WTC11 (cell line): ENCODE results near the gene SSBP2. TPM values are rescaled to one million over a fixed set of nuclear protein-coding genes. Genes with fewer than 3 reads are reported as not detected.

Experiments
- ATAC-seq: fragments of 200-7000 bp; cut with Tn5 transposase; 2 replicates; pipeline ENCODE4 v1.10.0; 2021; ENCODE audit warnings: mild to moderate bottlenecking, moderate library complexity
- CTCF ChIA-PET: fragments of 300-600 bp; sonication (Branson Sonifier 250); formaldehyde crosslinking; loops from one replicate; lab custom pipeline; 2021; ENCODE audit warnings: antibody characterized with exemption; lab: Charles Lee
- POLR2A ChIA-PET: fragments of 350-600 bp; sonication (Branson Sonifier 250); formaldehyde crosslinking; loops from one replicate; lab custom pipeline; 2021; ENCODE audit warnings: antibody characterized with exemption; lab: Charles Lee
- DNase-seq: peaks from one replicate; pipeline ENCODE4 v3.0.0; 2021; ENCODE audit warnings: low spot score
- H3K27ac Mint-ChIP-seq: 2 replicates; pipeline ENCODE4 v1.8.0; 2021; ENCODE audit warnings: mixed read lengths
- H3K27me3 Mint-ChIP-seq: 2 replicates; pipeline ENCODE4 v1.8.0; 2021; ENCODE audit warnings: low read depth, mild to moderate bottlenecking, moderate library complexity, mixed read lengths
- H3K36me3 Mint-ChIP-seq: 2 replicates; pipeline ENCODE4 v1.8.0; 2021; ENCODE audit warnings: mixed read lengths
- H3K4me1 Mint-ChIP-seq: 2 replicates; pipeline ENCODE4 v1.8.0; 2022; ENCODE audit warnings: mixed read lengths
- H3K4me3 Mint-ChIP-seq: 2 replicates; pipeline ENCODE4 v1.8.0; 2021; ENCODE audit warnings: mild to moderate bottlenecking, moderate library complexity, mixed read lengths
- H3K9me3 Mint-ChIP-seq: 2 replicates; pipeline ENCODE4 v1.8.0; 2021; ENCODE audit warnings: mixed read lengths
- AR ChIP-seq: fragments of 250-450 bp; sonication (Bioruptor Pico); IDR thresholded peaks from 2 replicates; pipeline ENCODE4 v1.9.0; 2021; ENCODE audit warnings: mild to moderate bottlenecking
- ATF1 ChIP-seq: sonication (generic); formaldehyde crosslinking; IDR thresholded peaks from 2 replicates; pipeline ENCODE4 v1.8.1; 2023; ENCODE audit warnings: mild to moderate bottlenecking, moderate library complexity, missing genetic modification reagents
- ATF2 ChIP-seq: sonication (generic); formaldehyde crosslinking; IDR thresholded peaks from 2 replicates; pipeline ENCODE4 v1.8.1; 2022; ENCODE audit warnings: low read depth, missing genetic modification reagents, borderline replicate concordance
- CBFB ChIP-seq: sonication (generic); formaldehyde crosslinking; IDR thresholded peaks from 2 replicates; pipeline ENCODE4 v1.8.1; 2022; ENCODE audit warnings: mild to moderate bottlenecking, low read depth, missing genetic modification reagents
- ELF4 ChIP-seq: sonication (generic); formaldehyde crosslinking; IDR thresholded peaks from 2 replicates; pipeline ENCODE4 v1.8.1; 2022; ENCODE audit warnings: low read depth, mild to moderate bottlenecking, moderate library complexity, missing genetic modification reagents
- ETV6 ChIP-seq: sonication (generic); formaldehyde crosslinking; IDR thresholded peaks from 2 replicates; pipeline ENCODE4 v1.8.1; 2022; ENCODE audit warnings: mild to moderate bottlenecking, missing genetic modification reagents
- FOXJ3 ChIP-seq: sonication (generic); formaldehyde crosslinking; IDR thresholded peaks from 2 replicates; pipeline ENCODE4 v1.9.0; 2021; ENCODE audit warnings: missing genetic modification reagents, mild to moderate bottlenecking, borderline replicate concordance
- FOXP1 ChIP-seq: sonication (generic); formaldehyde crosslinking; IDR thresholded peaks from 2 replicates; pipeline ENCODE4 v1.8.0; 2022; ENCODE audit warnings: missing genetic modification reagents, mild to moderate bottlenecking, moderate library complexity, borderline replicate concordance
- GABPB1 ChIP-seq: sonication (generic); formaldehyde crosslinking; IDR thresholded peaks from 2 replicates; pipeline ENCODE4 v1.8.1; 2023; ENCODE audit warnings: mild to moderate bottlenecking, missing genetic modification reagents
- GTF2I ChIP-seq: fragments of 250-450 bp; sonication (Bioruptor Pico); conservative IDR thresholded peaks from 2 replicates; pipeline ENCODE4 v1.4.0; 2021; ENCODE audit warnings: mild to moderate bottlenecking
- MYBL2 ChIP-seq: sonication (generic); formaldehyde crosslinking; IDR thresholded peaks from 2 replicates; pipeline ENCODE4 v1.8.1; 2023; ENCODE audit warnings: mild to moderate bottlenecking, moderate library complexity, missing genetic modification reagents
- NFYB ChIP-seq: sonication (generic); formaldehyde crosslinking; conservative IDR thresholded peaks from 2 replicates; pipeline ENCODE4 v1.8.0; 2022; ENCODE audit warnings: low read depth, missing genetic modification reagents
- NR1H2 ChIP-seq: sonication (generic); formaldehyde crosslinking; IDR thresholded peaks from 2 replicates; pipeline ENCODE4 v1.9.0; 2021; ENCODE audit warnings: mild to moderate bottlenecking, moderate library complexity, missing genetic modification reagents
- PRRX2 ChIP-seq: fragments of 250-450 bp; sonication (Bioruptor Pico); IDR thresholded peaks from 2 replicates; pipeline ENCODE4 v1.8.0; 2021; ENCODE audit warnings: mild to moderate bottlenecking
- RORB ChIP-seq: fragments of 250-450 bp; sonication (Bioruptor Pico); IDR thresholded peaks from 2 replicates; pipeline ENCODE4 v1.9.0; 2021; ENCODE audit warnings: mild to moderate bottlenecking
- ZNF263 ChIP-seq: sonication (generic); formaldehyde crosslinking; IDR thresholded peaks from 2 replicates; pipeline ENCODE4 v1.8.1; 2022; ENCODE audit warnings: low read depth, mild to moderate bottlenecking, moderate library complexity, missing genetic modification reagents
- ZNF416 ChIP-seq: fragments of 250-450 bp; sonication (Bioruptor Pico); IDR thresholded peaks from 2 replicates; pipeline ENCODE4 v1.9.0; 2021; ENCODE audit warnings: mild to moderate bottlenecking, inconsistent platforms
- ZNF512 ChIP-seq: sonication (generic); formaldehyde crosslinking; IDR thresholded peaks from 2 replicates; pipeline ENCODE4 v1.8.1; 2022; ENCODE audit warnings: missing genetic modification reagents, borderline replicate concordance
- ZSCAN18 ChIP-seq: fragments of 250-450 bp; sonication (Bioruptor Pico); IDR thresholded peaks from 2 replicates; pipeline ENCODE4 v2.1.2; 2022; ENCODE audit warnings: mild to moderate bottlenecking, moderate library complexity
- total RNA-seq: library from RNA; stranded (reverse); gene quantifications from 3 replicates; pipeline ENCODE4 v1.2.3, GENCODE V29; 2021
- TF ChIP-seq, protein P1 (sequence below): sonication (generic); formaldehyde crosslinking; IDR thresholded peaks from 2 replicates; pipeline ENCODE4 v1.8.1; 2023; ENCODE audit warnings: mild to moderate bottlenecking, missing genetic modification reagents
- TF ChIP-seq, protein P2 (sequence below): sonication (generic); formaldehyde crosslinking; IDR thresholded peaks from 2 replicates; pipeline ENCODE4 v1.8.1; 2023; ENCODE audit warnings: mild to moderate bottlenecking, missing genetic modification reagents, moderate library complexity
- TF ChIP-seq, protein P3 (sequence below): sonication (generic); formaldehyde crosslinking; IDR thresholded peaks from 2 replicates; pipeline ENCODE4 v1.8.1; 2023; ENCODE audit warnings: mild to moderate bottlenecking, missing genetic modification reagents, borderline replicate concordance

SSBP2 gene
- total RNA-seq, 1 experiment from 2014 or later, result 24.9 TPM

GRCh38 chr5:81525690-81526089 is 225.2 kb downstream of the SSBP2 start:
- Mint-ChIP-seq H3K9me3 (no peaks in the 10 kb centered on the region), H3K27me3 (no peaks in the 10 kb centered on the region), H3K4me1 (peaks cover 4% of the 10 kb centered on the region), H3K4me3 (no peak overlapping the region), H3K27ac (no peak overlapping the region), H3K36me3 (no peaks in the 10 kb centered on the region)
- TF ChIP-seq, protein P1, sequence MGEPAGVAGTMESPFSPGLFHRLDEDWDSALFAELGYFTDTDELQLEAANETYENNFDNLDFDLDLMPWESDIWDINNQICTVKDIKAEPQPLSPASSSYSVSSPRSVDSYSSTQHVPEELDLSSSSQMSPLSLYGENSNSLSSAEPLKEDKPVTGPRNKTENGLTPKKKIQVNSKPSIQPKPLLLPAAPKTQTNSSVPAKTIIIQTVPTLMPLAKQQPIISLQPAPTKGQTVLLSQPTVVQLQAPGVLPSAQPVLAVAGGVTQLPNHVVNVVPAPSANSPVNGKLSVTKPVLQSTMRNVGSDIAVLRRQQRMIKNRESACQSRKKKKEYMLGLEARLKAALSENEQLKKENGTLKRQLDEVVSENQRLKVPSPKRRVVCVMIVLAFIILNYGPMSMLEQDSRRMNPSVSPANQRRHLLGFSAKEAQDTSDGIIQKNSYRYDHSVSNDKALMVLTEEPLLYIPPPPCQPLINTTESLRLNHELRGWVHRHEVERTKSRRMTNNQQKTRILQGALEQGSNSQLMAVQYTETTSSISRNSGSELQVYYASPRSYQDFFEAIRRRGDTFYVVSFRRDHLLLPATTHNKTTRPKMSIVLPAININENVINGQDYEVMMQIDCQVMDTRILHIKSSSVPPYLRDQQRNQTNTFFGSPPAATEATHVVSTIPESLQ (CRISPR knock-in tag), result no peak
- TF ChIP-seq NR1H2 (CRISPR knock-in tag), result no peak
- no peak for TF ChIP-seq RORB (CRISPR knock-in tag)
- no peak for TF ChIP-seq MYBL2 (CRISPR knock-in tag)
- TF ChIP-seq PRRX2 (CRISPR knock-in tag), result no peak
- no peak for TF ChIP-seq ATF1 (CRISPR knock-in tag)
- no peak for TF ChIP-seq AR (CRISPR knock-in tag)
- no peak for TF ChIP-seq ZNF512
- no peak for TF ChIP-seq ZNF263 (CRISPR knock-in tag)
- TF ChIP-seq, protein P2, sequence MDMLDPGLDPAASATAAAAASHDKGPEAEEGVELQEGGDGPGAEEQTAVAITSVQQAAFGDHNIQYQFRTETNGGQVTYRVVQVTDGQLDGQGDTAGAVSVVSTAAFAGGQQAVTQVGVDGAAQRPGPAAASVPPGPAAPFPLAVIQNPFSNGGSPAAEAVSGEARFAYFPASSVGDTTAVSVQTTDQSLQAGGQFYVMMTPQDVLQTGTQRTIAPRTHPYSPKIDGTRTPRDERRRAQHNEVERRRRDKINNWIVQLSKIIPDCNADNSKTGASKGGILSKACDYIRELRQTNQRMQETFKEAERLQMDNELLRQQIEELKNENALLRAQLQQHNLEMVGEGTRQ (CRISPR knock-in tag), result no peak
- TF ChIP-seq FOXJ3 (CRISPR knock-in tag), result no peak
- ChIA-PET CTCF (no interaction called here), POLR2A (no interaction called here)
- no peak for ATAC-seq
- no peak for DNase-seq

DNA sequence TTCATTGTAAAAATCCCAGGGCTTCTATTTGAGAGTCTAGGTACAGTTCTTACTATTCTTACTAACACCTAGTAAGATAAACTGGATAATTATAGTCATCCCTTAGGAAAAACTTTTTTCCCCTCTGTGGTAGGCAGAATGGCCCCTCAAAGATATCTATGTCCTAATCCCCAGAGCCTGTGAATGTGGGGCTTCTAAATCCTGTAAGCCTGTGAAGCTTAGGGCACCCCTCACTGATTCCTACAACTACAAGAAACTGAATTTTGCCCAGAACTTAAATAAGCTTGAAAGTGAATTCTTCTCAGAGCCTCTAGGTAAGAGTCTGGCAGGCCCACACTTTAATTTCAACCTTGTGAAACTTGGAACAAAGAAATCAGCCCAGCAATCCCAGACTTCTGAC is 226.9 kb downstream of the SSBP2 start:
- H3K27me3 Mint-ChIP-seq, result no peaks in the 10 kb centered on the region
- H3K36me3 Mint-ChIP-seq, result no peaks in the 10 kb centered on the region
- ATAC-seq, result no peak
- CTCF ChIA-PET, result interaction anchor here (1.2 kb wide), 1 partner anchor 333 kb away, joined by 3 read pairs; no protein-coding TSS in a partner anchor
- POLR2A ChIA-PET, result no interaction called here
- H3K4me1 Mint-ChIP-seq, result peaks cover 4% of the 10 kb centered on the region
- no peak overlapping the region for H3K4me3 Mint-ChIP-seq
- no peak for DNase-seq
- no peaks in the 10 kb centered on the region for H3K9me3 Mint-ChIP-seq
- no peak overlapping the region for H3K27ac Mint-ChIP-seq
- no peak for TF ChIP-seq ZSCAN18 (CRISPR knock-in tag)
- TF ChIP-seq GTF2I (CRISPR knock-in tag), result no peak
- TF ChIP-seq CBFB, result no peak
- TF ChIP-seq RORB (CRISPR knock-in tag), result no peak
- no peak for TF ChIP-seq ATF2 (CRISPR knock-in tag)
- TF ChIP-seq, protein P3, sequence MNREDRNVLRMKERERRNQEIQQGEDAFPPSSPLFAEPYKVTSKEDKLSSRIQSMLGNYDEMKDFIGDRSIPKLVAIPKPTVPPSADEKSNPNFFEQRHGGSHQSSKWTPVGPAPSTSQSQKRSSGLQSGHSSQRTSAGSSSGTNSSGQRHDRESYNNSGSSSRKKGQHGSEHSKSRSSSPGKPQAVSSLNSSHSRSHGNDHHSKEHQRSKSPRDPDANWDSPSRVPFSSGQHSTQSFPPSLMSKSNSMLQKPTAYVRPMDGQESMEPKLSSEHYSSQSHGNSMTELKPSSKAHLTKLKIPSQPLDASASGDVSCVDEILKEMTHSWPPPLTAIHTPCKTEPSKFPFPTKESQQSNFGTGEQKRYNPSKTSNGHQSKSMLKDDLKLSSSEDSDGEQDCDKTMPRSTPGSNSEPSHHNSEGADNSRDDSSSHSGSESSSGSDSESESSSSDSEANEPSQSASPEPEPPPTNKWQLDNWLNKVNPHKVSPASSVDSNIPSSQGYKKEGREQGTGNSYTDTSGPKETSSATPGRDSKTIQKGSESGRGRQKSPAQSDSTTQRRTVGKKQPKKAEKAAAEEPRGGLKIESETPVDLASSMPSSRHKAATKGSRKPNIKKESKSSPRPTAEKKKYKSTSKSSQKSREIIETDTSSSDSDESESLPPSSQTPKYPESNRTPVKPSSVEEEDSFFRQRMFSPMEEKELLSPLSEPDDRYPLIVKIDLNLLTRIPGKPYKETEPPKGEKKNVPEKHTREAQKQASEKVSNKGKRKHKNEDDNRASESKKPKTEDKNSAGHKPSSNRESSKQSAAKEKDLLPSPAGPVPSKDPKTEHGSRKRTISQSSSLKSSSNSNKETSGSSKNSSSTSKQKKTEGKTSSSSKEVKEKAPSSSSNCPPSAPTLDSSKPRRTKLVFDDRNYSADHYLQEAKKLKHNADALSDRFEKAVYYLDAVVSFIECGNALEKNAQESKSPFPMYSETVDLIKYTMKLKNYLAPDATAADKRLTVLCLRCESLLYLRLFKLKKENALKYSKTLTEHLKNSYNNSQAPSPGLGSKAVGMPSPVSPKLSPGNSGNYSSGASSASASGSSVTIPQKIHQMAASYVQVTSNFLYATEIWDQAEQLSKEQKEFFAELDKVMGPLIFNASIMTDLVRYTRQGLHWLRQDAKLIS (CRISPR knock-in tag), result no peak
- TF ChIP-seq ELF4, result no peak
- no peak for TF ChIP-seq FOXP1 (CRISPR knock-in tag)
- no peak for TF ChIP-seq ZNF416 (CRISPR knock-in tag)
- no peak for TF ChIP-seq NFYB
- TF ChIP-seq GABPB1 (CRISPR knock-in tag), result no peak
- no peak for TF ChIP-seq ZNF263 (CRISPR knock-in tag)
- no peak for TF ChIP-seq ETV6 (CRISPR knock-in tag)
